CD1c-positive myeloid dendritic cell (primary cell): ENCODE results near the gene PRKACB.
A peak's percentile ranks its signal among the peaks of the same experiment; 100 is the strongest.

ENCODE experiments used
- DNase-seq: peaks from one replicate; pipeline ENCODE4 v3.0.0-alpha.2; 2016; ENCODE audit errors: extremely low spot score

The PRKACB gene

GRCh38 chr1:84156210-84156621 is 12.1 kb downstream of the PRKACB start:
- peak; percentile 53 for DNase-seq

DNA sequence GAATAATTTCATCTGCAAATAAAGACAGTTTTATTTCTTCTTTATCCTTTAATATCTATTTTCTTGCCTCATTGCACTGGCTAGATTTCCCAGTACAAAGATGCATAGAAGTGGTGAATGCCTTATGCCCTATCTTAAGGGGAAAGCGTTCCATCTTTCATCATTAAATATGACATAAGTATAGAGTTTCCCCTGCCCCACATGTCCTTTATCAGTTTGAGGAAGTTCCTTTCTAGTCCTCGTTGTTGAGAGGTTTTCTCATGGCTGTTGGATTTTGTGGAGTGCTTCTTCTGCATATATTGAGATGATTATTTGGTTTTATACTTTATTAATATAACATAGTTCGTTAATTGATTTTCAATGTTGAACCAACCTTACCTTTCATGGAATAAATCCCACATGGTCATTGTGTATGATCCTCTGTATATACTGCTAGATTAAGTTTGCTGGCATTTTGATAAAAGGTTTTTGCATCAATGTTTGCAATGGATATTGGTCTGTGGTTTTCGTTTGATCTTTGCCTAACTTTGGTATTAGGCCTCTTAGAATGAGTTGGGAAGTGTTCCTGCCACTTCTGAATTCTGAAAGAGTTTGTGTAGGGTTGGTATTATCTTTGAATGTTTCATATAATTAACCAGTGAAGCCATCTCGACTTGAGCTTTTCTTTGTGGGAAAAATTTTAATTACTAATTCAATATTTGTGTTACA is 15.6 kb downstream of the PRKACB start:
- peak; percentile 47 for DNase-seq

DNA sequence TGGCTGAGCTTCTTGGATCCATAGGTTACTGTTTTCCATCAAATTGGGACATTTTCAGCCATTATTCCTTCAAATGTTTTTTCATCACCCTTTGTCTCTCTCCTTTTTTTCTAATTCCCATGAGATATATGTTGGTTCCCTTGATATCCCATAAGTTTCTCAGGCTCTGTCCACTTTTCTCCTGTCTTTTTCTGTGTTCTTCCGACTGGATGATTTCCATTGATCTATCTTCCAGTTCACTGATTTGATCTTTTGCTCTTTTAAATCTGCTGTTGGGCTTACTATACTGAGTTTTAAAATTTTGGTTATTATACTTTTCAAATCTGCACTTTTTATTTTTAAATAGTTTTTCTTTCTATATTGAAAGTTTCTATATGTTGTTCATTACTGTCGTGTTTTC is 18.2 kb downstream of the PRKACB start:
- no peak for DNase-seq

GRCh38 chr1:84163123-84163931 is 19.3 kb downstream of the PRKACB start:
- no peak for DNase-seq

GRCh38 chr1:84164161-84164560 is 20.1 kb downstream of the PRKACB start:
- DNase-seq = no peak

DNA sequence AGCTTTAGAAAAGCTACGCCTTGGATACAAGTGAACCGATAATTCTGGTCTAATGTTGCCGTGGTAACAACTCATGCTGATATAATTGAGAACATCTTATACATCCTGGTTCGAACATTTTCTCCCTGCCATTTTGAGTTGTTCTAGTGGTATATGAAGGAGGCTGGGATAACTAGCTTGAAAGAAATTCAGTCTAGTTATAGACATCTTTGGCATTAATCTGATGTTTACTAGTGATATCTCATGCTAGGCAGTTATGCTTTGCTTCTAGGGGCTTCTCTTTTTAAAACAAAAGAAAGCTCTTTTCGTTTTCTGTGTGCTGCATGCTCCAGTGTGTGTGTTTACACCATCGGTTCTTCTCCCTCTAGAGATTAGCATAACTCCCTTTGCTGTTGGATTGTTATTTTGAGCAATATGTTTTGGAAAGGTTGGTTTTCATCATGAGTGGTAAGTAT is 20.5 kb downstream of the PRKACB start:
- DNase-seq = no peak

DNA sequence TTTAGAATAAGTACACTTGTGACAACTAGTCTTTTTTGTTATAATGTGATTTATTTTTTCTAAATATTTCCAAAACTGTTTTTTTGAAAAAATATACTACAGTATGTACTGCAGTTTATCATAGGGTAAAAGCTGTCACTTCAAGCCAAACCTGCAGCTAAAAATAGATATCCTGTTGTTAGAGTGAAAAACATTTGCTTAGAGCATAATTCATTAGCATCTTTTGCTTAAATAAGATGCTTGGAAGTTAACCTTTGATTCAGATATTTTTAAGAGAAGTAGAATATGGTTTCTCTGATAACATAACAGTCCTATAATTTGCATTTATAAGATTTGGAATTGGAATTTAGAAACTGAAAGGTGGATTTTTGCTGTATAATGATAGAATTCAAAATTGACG is 21.5 kb downstream of the PRKACB start:
- no peak for DNase-seq

DNA sequence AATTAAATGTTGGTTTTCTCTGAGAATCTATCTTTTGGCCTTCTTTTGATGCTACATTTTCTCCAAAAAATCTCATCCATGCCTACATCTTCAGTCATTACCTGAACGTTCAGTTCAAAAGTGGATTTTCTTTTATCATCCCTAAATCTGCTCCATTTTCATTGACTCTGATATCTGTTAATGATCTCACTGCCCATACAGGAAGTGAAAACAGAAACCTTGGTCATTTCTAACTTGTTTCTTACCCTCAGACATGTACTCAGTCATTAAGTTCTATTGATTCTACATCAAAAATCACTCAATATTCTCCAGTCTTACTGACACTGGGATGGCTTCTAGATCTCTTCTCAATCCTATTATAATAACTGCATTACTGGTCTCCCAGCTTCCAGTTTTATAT is 22.7 kb downstream of the PRKACB start:
- no peak for DNase-seq

GRCh38 chr1:84168783-84169182 is 24.7 kb downstream of the PRKACB start:
- no peak for DNase-seq

- no peak for DNase-seq
These were observed 26.1 kb downstream of the PRKACB start for GRCh38 chr1:84170171-84170570.

- no peak for DNase-seq
These were observed 27.4 kb downstream of the PRKACB start for GRCh38 chr1:84171481-84171880.

GRCh38 chr1:84174051-84174556 is 30.0 kb downstream of the PRKACB start:
- no peak for DNase-seq

GRCh38 chr1:84181350-84182005 is 37.4 kb downstream of the PRKACB start:
- DNase-seq = no peak

GRCh38 chr1:84190455-84190854 is 46.4 kb downstream of the PRKACB start:
- DNase-seq = no peak

- no peak for DNase-seq
These were observed 48.6 kb downstream of the PRKACB start for GRCh38 chr1:84192681-84193080.

- DNase-seq = no peak
These were observed 54.8 kb downstream of the PRKACB start for GRCh38 chr1:84198832-84199231.

GRCh38 chr1:84199257-84199656 is 55.2 kb downstream of the PRKACB start:
- DNase-seq = no peak

- DNase-seq = no peak
These were observed 58.1 kb downstream of the PRKACB start for GRCh38 chr1:84202126-84202525.

DNA sequence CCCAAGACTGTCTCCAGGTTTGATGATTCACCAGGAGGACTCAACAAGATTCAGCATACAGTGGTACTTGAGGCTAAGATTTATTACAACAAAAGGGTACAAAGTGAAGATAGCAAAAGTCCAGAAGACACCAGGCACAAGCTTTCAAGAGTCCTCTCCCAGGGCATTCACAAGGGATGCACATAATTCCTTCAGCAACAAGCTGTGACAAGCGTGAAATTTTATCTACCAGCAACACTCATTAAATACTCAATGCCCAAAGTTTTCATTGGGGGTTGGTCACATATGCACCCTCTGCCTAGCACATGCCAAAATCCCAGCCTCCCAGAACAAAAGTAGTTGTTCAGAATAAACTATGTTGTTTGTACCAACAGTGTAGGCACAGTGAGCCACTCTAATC is 62.3 kb downstream of the PRKACB start:
- no peak for DNase-seq

DNA sequence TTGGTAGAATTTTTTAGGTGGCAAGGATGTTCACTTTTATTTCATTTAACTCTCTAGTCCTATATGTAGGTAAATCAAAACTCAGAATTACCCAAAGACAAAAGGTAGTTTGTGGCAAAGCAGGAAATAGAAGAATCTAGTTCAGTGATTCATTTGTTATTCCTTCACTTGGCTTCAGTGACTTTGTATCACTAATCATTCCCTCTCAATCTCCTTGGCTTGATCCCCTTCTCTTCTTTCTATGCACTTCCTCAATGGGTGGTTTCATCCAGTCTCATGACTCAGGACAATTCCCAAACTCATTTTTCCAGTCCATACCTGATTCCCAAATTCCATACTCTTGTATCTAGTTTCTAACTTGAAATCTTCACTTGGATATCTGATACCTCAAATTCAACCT is 64.9 kb downstream of the PRKACB start:
- DNase-seq = no peak

DNA sequence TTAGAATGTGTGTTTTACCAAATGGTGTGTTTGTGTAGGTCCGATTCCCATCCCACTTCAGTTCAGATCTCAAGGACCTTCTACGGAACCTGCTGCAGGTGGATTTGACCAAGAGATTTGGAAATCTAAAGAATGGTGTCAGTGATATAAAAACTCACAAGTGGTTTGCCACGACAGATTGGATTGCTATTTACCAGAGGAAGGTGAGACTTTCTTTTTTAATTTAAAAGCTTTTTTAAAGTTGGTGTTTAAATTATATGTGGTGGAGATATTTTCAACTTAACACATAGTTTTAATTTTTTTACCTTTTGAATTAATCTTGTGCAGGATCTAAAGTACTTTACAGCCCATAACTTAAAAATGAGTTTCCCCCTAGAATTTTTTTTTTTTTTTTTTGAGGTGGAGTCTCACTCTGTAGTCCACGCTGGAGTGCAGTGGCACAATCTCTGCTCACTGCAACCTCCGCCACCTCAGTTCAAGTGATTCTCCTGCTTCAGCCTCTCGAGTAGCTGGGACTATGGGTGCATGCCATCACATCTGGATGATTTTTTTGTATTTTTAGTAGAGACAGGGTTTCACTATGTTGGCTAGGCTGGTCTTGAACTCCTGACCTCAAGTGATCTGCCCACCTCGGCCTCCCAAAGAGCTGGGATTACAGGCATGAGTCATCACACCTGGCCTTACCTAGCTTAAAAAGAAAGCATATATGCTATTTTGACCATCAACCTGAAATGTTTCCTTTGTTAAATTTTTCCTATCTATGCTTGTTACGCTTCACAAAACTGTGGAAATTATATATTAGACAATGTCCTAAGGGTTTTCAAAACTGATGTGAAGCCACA is 70.3 kb downstream of the PRKACB start:
- DNase-seq = no peak

GRCh38 chr1:84217239-84217638 is 73.2 kb downstream of the PRKACB start:
- no peak for DNase-seq
